Activated CD4-positive, alpha-beta T cell treated with anti-CD3 and anti-CD28 coated beads, Interleukin-2, Interleukin-6, amounts not matched to agents 100 ng/mL and 50 ng/mL, durations not matched to agents 16 hours and 8 hours (primary cell): ENCODE measurements around the gene SMIM11.
"Not testable (repeated sequence)": the region's sequence is repeated elsewhere in the genome, so short reads cannot be mapped to it uniquely, and the experiment has no call there.

Experiments used
- DNase-seq: peaks from one replicate; pipeline ENCODE4 v3.0.0-alpha.2; 2020

The SMIM11 gene

GRCh38 chr21:34374940-34375618 is at the start of gene SMIM11:
TSS of gene SMIM11 (plus strand) at chr21:34375507. CDS start at chr21:34379505, 3,998 bp downstream.
- DNase-seq: not testable (repeated sequence)

- no peak for DNase-seq
Observed at GRCh38 chr21:34330055-34330454, 45.3 kb upstream of the SMIM11 start.

- DNase-seq: no peak
Observed at GRCh38 chr21:34331726-34332125, 43.6 kb upstream of the SMIM11 start.

GRCh38 chr21:34332347-34332746 is 43.0 kb upstream of the SMIM11 start:
- no peak for DNase-seq

GRCh38 chr21:34333121-34333739 is 42.1 kb upstream of the SMIM11 start:
- DNase-seq: no peak

GRCh38 chr21:34335316-34335715 is 40.0 kb upstream of the SMIM11 start:
- no peak for DNase-seq

GRCh38 chr21:34336245-34336644 is 39.1 kb upstream of the SMIM11 start:
- DNase-seq: no peak

- DNase-seq: no peak
Observed at GRCh38 chr21:34336756-34337391, 38.4 kb upstream of the SMIM11 start.

GRCh38 chr21:34337741-34338140 is 37.6 kb upstream of the SMIM11 start:
- no peak for DNase-seq

- DNase-seq: no peak
Observed at GRCh38 chr21:34338226-34338625, 37.1 kb upstream of the SMIM11 start.

GRCh38 chr21:34340061-34340460 is 35.2 kb upstream of the SMIM11 start:
- no peak for DNase-seq

GRCh38 chr21:34342476-34342875 is 32.8 kb upstream of the SMIM11 start:
- DNase-seq: no peak

GRCh38 chr21:34343347-34343746 is 32.0 kb upstream of the SMIM11 start:
- no peak for DNase-seq

- DNase-seq: no peak
Observed at GRCh38 chr21:34343838-34344381, 31.4 kb upstream of the SMIM11 start.

GRCh38 chr21:34344584-34344983 is 30.7 kb upstream of the SMIM11 start:
- no peak for DNase-seq

GRCh38 chr21:34345091-34345871 is 30.0 kb upstream of the SMIM11 start:
- no peak for DNase-seq

GRCh38 chr21:34345892-34346291 is 29.4 kb upstream of the SMIM11 start:
- no peak for DNase-seq

GRCh38 chr21:34348890-34349519 is 26.3 kb upstream of the SMIM11 start:
- no peak for DNase-seq

GRCh38 chr21:34351786-34352241 is 23.5 kb upstream of the SMIM11 start:
- DNase-seq: peak; percentile 52

- DNase-seq: no peak
Observed at GRCh38 chr21:34352556-34352955, 22.8 kb upstream of the SMIM11 start.

GRCh38 chr21:34353182-34353581 is 22.1 kb upstream of the SMIM11 start:
- DNase-seq: no peak

GRCh38 chr21:34354836-34355235 is 20.5 kb upstream of the SMIM11 start:
- DNase-seq: no peak

GRCh38 chr21:34355570-34355969 is 19.7 kb upstream of the SMIM11 start:
- no peak for DNase-seq
